Measurements from ENCODE around the gene UTP11.

DNA sequence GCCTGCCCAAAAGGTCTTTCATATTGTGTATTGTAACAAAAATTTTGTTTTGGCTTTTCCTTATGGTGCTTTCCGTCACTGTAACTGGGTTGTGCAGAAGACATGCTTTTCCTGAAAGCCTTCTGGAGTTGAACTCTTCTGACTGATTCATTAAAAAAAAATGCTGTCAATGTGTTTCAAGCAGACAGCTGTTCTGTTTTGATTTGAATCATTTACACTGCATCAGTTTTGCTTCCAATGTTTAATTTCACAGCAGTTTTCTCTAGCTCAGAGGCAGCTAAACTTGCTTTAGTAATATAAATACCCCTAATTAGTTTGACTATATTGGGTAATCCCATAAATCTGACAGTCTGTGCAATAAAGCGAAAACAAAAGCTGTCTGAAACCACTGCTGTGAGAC lies 7.9 kb downstream of the UTP11 start:
- TF ChIP-seq JUND (IDR thresholded peaks at IDR 0.05; ENCODE audit: low read length) (no peak), EP300 (IDR thresholded peaks at IDR 0.05; ENCODE audit: borderline replicate concordance in 1 of 2, low read depth in 2 of 2, low read length in 2 of 2) (no peak), CTCF (IDR thresholded peaks at IDR 0.05; ENCODE audit: control extremely low read depth in 1 of 3, insufficient read depth in 1 of 3, low read depth in 1 of 3, low read length in 3 of 3) (no peak), RAD21 (IDR thresholded peaks at IDR 0.05 in 1 of 2, conservative IDR thresholded peaks at IDR 0.05 in 1 of 2; ENCODE audit: low read depth in 2 of 2, low read length in 2 of 2) (no peak), MAFK (IDR thresholded peaks at IDR 0.05; ENCODE audit: low read depth, low read length) (no peak), EZH2 (IDR thresholded peaks at IDR 0.05; ENCODE audit: low read depth, low read length, severe bottlenecking) (no peak), TAF7 (optimal IDR thresholded peaks at IDR 0.05; ENCODE audit: borderline replicate concordance, low read depth, low read length) (no peak), ZNF274 (IDR thresholded peaks at IDR 0.05; ENCODE audit: borderline replicate concordance, extremely low read depth, low read length) (no peak), TAF1 (IDR thresholded peaks at IDR 0.05; ENCODE audit: low read depth, low read length) (no peak), CEBPB (IDR thresholded peaks at IDR 0.05; ENCODE audit: low read depth, low read length) (no peak), FOSL1 (IDR thresholded peaks at IDR 0.05; ENCODE audit: insufficient read depth, low read depth, low read length) (no peak)
- TF ChIP-seq, protein P1, sequence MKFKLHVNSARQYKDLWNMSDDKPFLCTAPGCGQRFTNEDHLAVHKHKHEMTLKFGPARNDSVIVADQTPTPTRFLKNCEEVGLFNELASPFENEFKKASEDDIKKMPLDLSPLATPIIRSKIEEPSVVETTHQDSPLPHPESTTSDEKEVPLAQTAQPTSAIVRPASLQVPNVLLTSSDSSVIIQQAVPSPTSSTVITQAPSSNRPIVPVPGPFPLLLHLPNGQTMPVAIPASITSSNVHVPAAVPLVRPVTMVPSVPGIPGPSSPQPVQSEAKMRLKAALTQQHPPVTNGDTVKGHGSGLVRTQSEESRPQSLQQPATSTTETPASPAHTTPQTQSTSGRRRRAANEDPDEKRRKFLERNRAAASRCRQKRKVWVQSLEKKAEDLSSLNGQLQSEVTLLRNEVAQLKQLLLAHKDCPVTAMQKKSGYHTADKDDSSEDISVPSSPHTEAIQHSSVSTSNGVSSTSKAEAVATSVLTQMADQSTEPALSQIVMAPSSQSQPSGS (IDR thresholded peaks at IDR 0.05; ENCODE audit: low read length) = no peak
